NCI-H128 (cell line): Measurements from ENCODE around the gene ITGB5.

Experiments
- DNase-seq: peaks from one replicate; lab custom pipeline; 2025; ENCODE audit not compliant: unreplicated experiment; lab: John Stamatoyannopoulos, UW

ITGB5 gene

DNA sequence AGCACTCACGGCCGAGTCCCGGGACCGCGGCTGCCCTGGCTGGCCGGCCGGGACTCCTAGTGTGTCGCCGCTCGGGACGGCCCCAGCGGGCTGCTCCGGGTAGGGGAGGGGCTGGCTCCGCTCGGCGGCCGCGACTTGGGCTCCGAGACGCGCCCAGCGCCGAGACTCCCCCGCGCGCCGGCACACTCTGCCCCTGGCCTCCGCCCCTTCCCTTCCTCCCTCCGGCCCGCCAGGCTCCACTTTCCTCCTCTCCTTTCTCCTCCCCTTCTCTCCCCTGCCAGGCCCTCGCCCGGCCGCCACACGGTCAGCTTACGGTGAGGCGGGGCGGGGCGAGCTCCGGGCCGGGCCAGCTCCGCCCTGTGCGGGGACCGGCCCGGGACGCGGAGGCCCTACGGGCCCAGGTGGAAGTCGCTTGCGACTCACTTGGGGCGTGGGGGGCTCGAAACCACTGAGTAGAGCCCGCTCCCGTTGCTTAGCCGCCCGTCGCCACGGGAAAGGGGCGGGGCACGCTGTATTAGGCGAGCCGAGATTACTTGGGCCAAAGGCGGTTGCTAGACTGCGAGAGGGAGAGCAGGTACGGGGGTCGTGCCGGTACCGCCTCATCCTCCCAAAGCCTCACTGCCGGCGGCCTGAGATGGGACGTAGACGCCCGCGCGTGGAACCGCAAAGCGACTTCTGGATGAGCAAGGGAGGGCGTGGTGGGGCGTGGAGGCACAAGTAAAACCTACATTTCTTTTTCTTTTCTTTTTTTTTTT is at the start of gene ITGB5:
Gene ITGB5, minus strand, starts transcription at position 189 of the 755 bp plus-strand sequence. CDS start 365 bp downstream, outside the sequence.
- DNase-seq = no peak

GRCh38 chr3:124935794-124936542 is 48.8 kb upstream of the ITGB5 start:
- DNase-seq = no peak

- no peak for DNase-seq
Observed at GRCh38 chr3:124935264-124935663, 48.1 kb upstream of the ITGB5 start.

DNA sequence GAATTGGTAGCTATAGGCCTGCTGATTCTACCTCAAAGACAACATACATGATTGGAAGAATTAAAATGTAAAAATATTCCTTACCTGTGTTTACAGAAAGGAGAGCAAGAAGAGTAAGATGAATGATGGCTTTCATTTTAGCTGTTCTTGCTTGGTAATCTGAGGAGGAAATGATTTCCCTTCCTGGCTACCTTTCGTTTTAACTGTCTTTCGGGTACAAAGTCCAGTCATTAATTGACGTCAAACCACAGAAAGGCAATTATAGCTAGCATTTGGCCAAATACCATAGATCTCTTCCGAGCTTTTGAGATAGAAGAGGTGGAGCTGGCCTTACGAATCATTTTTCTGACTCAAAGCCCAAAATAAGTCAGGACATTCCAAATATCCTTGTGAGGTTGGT is 47.4 kb upstream of the ITGB5 start, which contains the start of gene MUC13:
Gene MUC13, minus strand, starts transcription at position 175 of the 400 bp plus-strand sequence. Its CDS starts 39 bp downstream, at position 136.
- no peak for DNase-seq

DNA sequence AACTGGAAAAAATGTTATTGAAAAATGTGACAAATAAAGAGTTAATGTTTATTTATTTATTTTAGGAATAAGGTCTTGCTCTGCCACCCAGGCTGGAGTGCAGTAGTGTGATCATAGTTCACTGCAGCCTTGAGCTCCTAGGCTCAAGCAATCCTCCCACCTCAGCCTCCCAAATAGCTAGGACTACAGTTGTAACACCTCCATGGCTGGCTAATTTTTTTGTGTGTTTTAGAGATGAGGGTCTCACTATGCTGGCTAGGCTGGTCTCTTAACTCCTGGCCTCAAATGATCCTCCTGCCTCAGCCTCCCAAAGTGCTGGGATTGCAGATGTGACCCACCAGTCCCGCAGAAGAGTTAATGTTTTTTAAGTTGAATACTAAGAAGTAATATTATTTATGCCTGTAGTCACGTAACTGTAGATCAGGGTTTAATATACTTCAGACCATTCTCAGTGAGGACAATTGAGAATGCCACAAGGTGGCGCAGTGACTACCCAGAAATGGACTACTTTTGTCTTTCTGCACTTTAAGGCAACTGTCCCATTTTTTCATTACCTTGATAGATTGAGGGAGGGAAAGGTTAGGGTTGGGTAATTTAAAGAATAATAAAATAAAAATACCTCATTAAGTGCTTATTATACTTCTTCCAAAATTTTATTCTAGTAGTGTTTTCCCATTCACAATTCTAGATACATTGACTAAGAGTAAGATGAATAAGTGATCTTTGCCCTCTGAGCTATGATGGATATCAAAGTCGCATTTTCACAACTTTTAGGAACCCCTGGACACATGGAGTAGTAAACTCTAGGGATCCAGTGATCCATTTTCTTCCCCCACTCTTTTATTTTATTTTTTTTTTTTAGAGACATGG is 41.4 kb upstream of the ITGB5 start:
- peak; percentile 26 for DNase-seq

GRCh38 chr3:124927574-124928045 is 40.4 kb upstream of the ITGB5 start:
- no peak for DNase-seq

GRCh38 chr3:124926426-124927101 is 39.4 kb upstream of the ITGB5 start:
- no peak for DNase-seq

DNA sequence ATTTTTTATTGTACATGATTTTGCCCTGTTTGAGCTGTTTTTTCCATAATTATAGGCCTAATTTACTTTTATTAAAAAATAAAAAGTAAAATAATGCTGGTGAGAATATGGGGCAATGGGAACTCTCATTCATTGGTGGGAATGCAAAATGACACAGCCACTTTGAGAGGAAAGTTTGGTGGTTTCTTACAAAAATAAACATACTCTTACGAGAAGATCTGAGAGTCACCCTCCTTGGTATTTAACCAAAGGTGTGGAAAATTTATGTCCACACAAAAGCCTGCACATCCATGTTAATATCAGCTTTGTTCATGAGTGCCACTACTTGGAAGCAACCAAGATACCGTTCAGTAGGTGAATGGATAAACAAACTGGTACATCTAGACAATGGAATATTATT is 37.6 kb upstream of the ITGB5 start:
- no peak for DNase-seq

GRCh38 chr3:124923833-124924232 is 36.7 kb upstream of the ITGB5 start:
- DNase-seq = no peak

GRCh38 chr3:124920718-124921117 is 33.6 kb upstream of the ITGB5 start:
- no peak for DNase-seq

DNA sequence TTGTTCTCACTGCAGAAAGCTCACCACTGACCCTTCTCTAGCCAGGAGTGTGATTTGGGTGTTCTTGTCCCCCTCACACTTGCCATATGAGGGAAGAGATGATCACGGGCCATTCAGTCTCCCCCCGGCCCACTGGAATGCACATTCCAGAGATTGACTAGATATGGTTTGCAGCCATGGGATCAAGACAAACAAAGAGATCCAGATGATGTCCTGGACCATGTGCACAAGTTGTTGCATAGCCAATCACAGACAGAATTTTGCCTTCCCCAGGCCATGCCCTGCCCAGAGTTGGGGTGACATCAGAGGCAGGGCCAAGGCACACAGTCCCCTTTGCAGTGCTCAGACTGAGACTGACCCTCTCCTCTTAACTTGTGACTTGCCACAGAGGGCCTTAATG is 32.6 kb upstream of the ITGB5 start:
- no peak for DNase-seq

DNA sequence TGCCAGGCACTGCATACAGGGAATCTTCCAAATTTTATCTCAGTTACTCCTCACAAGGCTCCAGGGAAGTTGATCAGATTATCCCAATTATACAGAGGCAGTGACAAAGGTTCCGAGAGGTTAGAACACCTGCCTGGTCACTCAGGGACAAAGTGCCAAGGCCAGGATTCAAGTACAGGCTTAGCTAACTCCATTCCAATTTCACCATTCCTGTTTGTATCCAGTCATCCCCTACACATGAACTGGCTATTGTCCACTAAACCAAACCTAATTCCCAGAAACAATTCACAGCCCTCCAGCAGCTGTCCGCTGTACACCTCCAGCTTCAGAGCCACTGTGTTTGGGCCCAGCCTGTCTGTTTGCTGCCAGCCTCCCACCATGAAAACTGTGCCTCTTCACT is 31.4 kb upstream of the ITGB5 start:
- DNase-seq = no peak

GRCh38 chr3:124916837-124917409 is 29.8 kb upstream of the ITGB5 start:
- no peak for DNase-seq

DNA sequence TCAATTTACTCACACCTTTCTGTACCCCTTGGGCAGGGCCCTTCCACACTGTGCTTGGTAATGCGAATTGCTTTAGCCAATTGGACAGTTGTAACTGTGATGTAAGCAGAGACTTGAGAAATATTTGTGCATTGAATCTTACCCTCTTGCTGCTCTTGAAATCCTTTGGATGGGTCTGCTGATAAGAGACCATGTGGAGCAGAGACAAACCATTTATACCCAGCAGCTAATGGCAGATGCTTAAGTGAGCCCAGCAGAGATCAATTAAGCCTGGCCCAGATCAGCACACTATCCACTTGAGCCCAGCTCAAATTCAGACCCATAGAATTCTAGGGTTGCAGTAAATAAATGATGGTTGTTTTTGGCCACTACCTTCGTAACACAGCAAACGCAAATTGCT is 28.1 kb upstream of the ITGB5 start:
- no peak for DNase-seq

GRCh38 chr3:124907957-124908356 is 20.8 kb upstream of the ITGB5 start:
- DNase-seq = no peak

- no peak for DNase-seq
Observed at GRCh38 chr3:124904835-124905492, 17.8 kb upstream of the ITGB5 start.

DNA sequence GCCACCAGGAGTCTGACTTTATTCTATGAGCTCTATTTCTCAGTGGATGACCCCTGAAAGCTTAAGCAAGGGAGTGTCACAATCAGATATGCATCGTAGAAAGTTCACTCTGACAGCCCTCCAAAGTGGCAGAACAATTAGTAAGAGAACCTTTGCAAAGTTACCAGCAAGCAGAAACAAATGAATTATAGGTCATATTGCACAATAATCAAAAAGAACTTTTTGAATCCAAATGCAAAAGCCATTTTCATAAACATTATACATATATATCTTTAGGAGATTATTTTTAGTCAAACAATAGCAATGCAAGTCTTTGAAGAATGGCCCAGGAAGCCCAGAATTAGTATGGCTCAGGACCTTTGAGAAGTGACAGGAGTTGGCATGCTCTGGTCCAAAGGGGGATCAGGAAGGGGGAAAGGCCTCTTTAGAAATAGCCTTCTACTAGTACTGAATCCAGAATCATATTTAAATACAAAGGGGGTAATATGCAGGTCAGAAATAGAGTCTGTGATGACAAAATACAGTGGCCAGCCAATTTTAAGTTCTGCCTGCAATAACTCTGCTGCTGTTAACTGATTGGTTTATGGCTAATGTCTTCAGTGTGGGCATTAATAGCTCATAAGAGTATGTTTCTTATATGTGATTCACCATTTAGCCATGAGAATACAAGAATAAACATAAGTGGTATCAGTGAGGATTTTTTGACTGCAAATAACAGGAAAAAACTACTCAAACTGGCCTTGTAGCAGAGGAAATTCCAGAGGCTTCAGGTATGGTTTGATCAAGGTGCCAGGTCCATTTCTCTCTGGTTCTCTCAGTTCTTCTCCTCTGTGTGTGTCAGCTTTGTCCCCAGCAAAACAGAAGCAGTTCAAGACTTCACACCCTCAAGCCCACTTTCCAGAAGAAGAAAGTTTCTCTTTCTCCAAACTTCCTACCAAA is 17.0 kb upstream of the ITGB5 start:
- DNase-seq = no peak

- no peak for DNase-seq
Observed at GRCh38 chr3:124896824-124897526, 9.8 kb upstream of the ITGB5 start.
